Left kidney (tissue), 8 donors: ENCODE measurements around the gene ZMYM2. TPM values are rescaled to one million over a fixed set of nuclear protein-coding genes. Genes with fewer than 3 reads are reported as not detected.
"Not testable (repeated sequence)": the region's sequence is repeated elsewhere in the genome, so short reads cannot be mapped to it uniquely, and the experiment has no call there.

Experiments
- DNase-seq: peaks from one replicate; pipeline ENCODE4 v3.0.0-alpha.2; 2013
- long read RNA-seq, 8 donors: transcript quantifications; one replicate each; lab custom pipeline, GENCODE V29; 2026
- polyA plus RNA-seq: library from polyadenylated mRNA; unstranded; fragments of 120-200 nt; gene quantifications from one replicate; pipeline ENCODE4 v1.2.1, GENCODE V29; 2013; ENCODE audit not compliant: insufficient read length

The ZMYM2 gene
- polyA plus RNA-seq = 154 TPM
- long read RNA-seq, donor 1, partial matches to known transcripts = 0 of 1 reads
- long read RNA-seq, donor 1, other reads (novel, unspliced or antisense) = 0 of 1 reads
- long read RNA-seq, donor 2, full-length matches to known transcripts = 1 of 7 reads
- long read RNA-seq, donor 2, partial matches to known transcripts = 6 of 7 reads
- long read RNA-seq, donor 2, other reads (novel, unspliced or antisense) = 0 of 7 reads
- long read RNA-seq, donor 3, full-length matches to known transcripts = 2 of 2 reads
- long read RNA-seq, donor 3, partial matches to known transcripts = 0 of 2 reads
- long read RNA-seq, donor 3, other reads (novel, unspliced or antisense) = 0 of 2 reads
- long read RNA-seq, donor 4 = 0 reads
- long read RNA-seq, donor 5, full-length matches to known transcripts = 2 of 2 reads
- long read RNA-seq, donor 5, partial matches to known transcripts = 0 of 2 reads
- long read RNA-seq, donor 5, other reads (novel, unspliced or antisense) = 0 of 2 reads
- long read RNA-seq, donor 6 = 0 reads
- long read RNA-seq, donor 7, full-length matches to known transcripts = 3 of 17 reads
- long read RNA-seq, donor 7, partial matches to known transcripts = 14 of 17 reads
- long read RNA-seq, donor 7, other reads (novel, unspliced or antisense) = 0 of 17 reads
- long read RNA-seq, donor 8, full-length matches to known transcripts = 1 of 1 reads
- long read RNA-seq, donor 8, partial matches to known transcripts = 0 of 1 reads
- long read RNA-seq, donor 8, other reads (novel, unspliced or antisense) = 0 of 1 reads

- DNase-seq = peak; percentile 96
Measured at GRCh38 chr13:19958155-19959111, at the start of gene ZMYM2. TSS of gene ZMYM2 (plus strand) at chr13:19958727. CDS start at chr13:19993073, 34,346 bp downstream.

- no peak for DNase-seq
Measured at GRCh38 chr13:19910336-19911072, 48.0 kb upstream of the ZMYM2 start.

GRCh38 chr13:19927117-19927748 lies 31.3 kb upstream of the ZMYM2 start:
- DNase-seq = peak; percentile 14

- DNase-seq = no peak
Measured at GRCh38 chr13:19940106-19940505, 18.4 kb upstream of the ZMYM2 start.

- DNase-seq = no peak
Measured at GRCh38 chr13:19950374-19950773, 8.2 kb upstream of the ZMYM2 start.

GRCh38 chr13:19952850-19953249 lies 5.7 kb upstream of the ZMYM2 start:
- no peak for DNase-seq

GRCh38 chr13:19955873-19956559 lies 2.5 kb upstream of the ZMYM2 start:
- no peak for DNase-seq

GRCh38 chr13:19957320-19958154 lies 990 bp upstream of the ZMYM2 start:
- DNase-seq = peak; percentile 87

- peak; percentile 36 for DNase-seq
Measured at GRCh38 chr13:19959141-19959830, 759 bp downstream of the ZMYM2 start.

- DNase-seq = peak; percentile 88
Measured at GRCh38 chr13:19959831-19960652, 1.5 kb downstream of the ZMYM2 start.

GRCh38 chr13:19960653-19960976 lies 2.1 kb downstream of the ZMYM2 start:
- DNase-seq = no peak

GRCh38 chr13:19961489-19961888 lies 3.0 kb downstream of the ZMYM2 start:
- no peak for DNase-seq

GRCh38 chr13:19961924-19962323 lies 3.4 kb downstream of the ZMYM2 start:
- DNase-seq = no peak

GRCh38 chr13:19962894-19963293 lies 4.4 kb downstream of the ZMYM2 start:
- no peak for DNase-seq

GRCh38 chr13:19967621-19968020 lies 9.1 kb downstream of the ZMYM2 start:
- no peak for DNase-seq

GRCh38 chr13:19974498-19975009 lies 16.0 kb downstream of the ZMYM2 start:
- DNase-seq = not testable (repeated sequence)

GRCh38 chr13:19978831-19979437 lies 20.4 kb downstream of the ZMYM2 start:
- no peak for DNase-seq
